Breast epithelium (tissue), 3 donors: ENCODE results near the gene NUFIP2.

Source experiments
- POLR2A ChIP-seq: fragments of 450-650 bp; IDR thresholded peaks from one replicate; pipeline ENCODE4 v1.6.1; 2016; ENCODE audit warnings: antibody characterized with exemption, mild to moderate bottlenecking, moderate library complexity
- POLR2AphosphoS5 ChIP-seq, 3 donors: sonication (generic); formaldehyde crosslinking; IDR thresholded peaks; one replicate each; pipeline ENCODE4 v1.6.1; 2017; ENCODE audit warnings: antibody characterized with exemption in 3 of 3
- TF ChIP-seq, protein P1 (sequence below), 3 donors: fragments of 450-650 bp; IDR thresholded peaks; one replicate each; pipeline ENCODE4 v1.5.1; 2016 to 2017; ENCODE audit warnings: antibody characterized with exemption in 3 of 3, mild to moderate bottlenecking in 3 of 3, moderate library complexity in 3 of 3

DNA sequence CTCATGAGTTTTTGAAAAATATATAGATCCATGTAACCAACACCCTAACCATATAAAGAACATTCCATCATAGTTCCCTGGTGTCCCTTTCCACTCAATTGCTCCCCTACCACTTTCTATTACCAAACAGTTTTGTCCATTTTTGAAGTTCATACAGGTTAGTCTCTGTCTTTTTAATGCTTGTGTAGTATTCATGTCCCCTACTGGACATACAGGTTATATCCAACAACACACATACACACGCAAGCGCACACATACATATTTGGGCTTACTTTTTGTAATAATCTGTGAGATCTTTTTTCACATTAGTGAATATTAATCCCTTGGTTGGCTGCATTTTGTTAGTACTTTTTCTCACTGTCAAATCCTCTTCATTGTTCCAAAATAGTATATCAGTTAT, 40.9 kb downstream of the NUFIP2 start:
- TF ChIP-seq POLR2A (no peak), POLR2AphosphoS5 (IDR thresholded peaks at IDR 0.05) (no peak)
- TF ChIP-seq, protein P1, sequence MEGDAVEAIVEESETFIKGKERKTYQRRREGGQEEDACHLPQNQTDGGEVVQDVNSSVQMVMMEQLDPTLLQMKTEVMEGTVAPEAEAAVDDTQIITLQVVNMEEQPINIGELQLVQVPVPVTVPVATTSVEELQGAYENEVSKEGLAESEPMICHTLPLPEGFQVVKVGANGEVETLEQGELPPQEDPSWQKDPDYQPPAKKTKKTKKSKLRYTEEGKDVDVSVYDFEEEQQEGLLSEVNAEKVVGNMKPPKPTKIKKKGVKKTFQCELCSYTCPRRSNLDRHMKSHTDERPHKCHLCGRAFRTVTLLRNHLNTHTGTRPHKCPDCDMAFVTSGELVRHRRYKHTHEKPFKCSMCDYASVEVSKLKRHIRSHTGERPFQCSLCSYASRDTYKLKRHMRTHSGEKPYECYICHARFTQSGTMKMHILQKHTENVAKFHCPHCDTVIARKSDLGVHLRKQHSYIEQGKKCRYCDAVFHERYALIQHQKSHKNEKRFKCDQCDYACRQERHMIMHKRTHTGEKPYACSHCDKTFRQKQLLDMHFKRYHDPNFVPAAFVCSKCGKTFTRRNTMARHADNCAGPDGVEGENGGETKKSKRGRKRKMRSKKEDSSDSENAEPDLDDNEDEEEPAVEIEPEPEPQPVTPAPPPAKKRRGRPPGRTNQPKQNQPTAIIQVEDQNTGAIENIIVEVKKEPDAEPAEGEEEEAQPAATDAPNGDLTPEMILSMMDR (IDR thresholded peaks at IDR 0.05) = no peak
